NCI-H82 treated with DMSO at 0.1 percent for 48 hours (cell line): ENCODE measurements around the gene CENPF.
"Not testable (repeated sequence)": the region's sequence is repeated elsewhere in the genome, so short reads cannot be mapped to it uniquely, and the experiment has no call there.

ENCODE experiments used
- DNase-seq: peaks from one replicate; lab custom pipeline; 2025; ENCODE audit not compliant: unreplicated experiment; lab: John Stamatoyannopoulos, UW

The CENPF gene, protein sequence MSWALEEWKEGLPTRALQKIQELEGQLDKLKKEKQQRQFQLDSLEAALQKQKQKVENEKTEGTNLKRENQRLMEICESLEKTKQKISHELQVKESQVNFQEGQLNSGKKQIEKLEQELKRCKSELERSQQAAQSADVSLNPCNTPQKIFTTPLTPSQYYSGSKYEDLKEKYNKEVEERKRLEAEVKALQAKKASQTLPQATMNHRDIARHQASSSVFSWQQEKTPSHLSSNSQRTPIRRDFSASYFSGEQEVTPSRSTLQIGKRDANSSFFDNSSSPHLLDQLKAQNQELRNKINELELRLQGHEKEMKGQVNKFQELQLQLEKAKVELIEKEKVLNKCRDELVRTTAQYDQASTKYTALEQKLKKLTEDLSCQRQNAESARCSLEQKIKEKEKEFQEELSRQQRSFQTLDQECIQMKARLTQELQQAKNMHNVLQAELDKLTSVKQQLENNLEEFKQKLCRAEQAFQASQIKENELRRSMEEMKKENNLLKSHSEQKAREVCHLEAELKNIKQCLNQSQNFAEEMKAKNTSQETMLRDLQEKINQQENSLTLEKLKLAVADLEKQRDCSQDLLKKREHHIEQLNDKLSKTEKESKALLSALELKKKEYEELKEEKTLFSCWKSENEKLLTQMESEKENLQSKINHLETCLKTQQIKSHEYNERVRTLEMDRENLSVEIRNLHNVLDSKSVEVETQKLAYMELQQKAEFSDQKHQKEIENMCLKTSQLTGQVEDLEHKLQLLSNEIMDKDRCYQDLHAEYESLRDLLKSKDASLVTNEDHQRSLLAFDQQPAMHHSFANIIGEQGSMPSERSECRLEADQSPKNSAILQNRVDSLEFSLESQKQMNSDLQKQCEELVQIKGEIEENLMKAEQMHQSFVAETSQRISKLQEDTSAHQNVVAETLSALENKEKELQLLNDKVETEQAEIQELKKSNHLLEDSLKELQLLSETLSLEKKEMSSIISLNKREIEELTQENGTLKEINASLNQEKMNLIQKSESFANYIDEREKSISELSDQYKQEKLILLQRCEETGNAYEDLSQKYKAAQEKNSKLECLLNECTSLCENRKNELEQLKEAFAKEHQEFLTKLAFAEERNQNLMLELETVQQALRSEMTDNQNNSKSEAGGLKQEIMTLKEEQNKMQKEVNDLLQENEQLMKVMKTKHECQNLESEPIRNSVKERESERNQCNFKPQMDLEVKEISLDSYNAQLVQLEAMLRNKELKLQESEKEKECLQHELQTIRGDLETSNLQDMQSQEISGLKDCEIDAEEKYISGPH (N-terminal part only)

DNA sequence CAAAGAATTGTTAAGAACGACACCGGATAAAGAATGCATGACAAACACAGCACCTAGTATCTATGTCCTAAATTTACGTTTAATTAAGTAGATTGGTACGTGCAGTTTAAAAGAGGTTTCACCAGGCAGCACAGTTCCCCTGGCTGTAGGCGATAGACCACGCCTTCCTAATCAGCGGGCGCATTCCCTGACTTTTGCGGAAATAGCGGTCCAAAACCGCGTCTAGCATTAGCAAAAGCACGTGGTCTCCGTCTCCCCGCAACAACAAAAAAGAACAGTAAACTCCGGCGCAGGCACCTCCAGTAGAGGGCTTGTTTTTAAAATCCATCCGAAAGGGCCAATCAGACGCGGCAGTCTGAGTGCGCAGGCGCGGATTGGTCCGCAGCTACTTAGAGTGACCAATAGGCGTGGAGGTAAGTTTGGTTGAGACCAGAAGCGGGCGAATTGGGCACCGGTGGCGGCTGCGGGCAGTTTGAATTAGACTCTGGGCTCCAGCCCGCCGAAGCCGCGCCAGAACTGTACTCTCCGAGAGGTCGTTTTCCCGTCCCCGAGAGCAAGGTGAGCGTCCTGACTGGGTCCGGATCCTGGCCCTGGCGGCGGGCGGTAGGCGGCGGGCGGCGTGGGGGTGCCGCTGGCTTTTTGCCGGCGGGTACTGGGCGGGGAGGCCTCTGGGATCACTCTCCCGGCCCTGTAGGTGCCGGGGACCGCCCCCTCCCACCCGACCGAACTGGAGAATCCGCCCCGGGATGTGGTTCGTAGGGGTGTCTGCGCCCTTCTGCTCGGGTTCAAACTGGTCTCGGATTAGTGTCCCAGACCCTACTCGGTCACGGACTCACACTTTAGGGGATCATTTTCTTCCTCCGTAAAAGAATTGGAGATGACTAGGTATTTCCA is at the start of gene CENPF:
Gene CENPF (plus strand): TSS at position 432 of the 894 bp plus-strand sequence. CDS start 10,560 bp downstream, outside the sequence.
- peak; percentile 100 for DNase-seq

DNA sequence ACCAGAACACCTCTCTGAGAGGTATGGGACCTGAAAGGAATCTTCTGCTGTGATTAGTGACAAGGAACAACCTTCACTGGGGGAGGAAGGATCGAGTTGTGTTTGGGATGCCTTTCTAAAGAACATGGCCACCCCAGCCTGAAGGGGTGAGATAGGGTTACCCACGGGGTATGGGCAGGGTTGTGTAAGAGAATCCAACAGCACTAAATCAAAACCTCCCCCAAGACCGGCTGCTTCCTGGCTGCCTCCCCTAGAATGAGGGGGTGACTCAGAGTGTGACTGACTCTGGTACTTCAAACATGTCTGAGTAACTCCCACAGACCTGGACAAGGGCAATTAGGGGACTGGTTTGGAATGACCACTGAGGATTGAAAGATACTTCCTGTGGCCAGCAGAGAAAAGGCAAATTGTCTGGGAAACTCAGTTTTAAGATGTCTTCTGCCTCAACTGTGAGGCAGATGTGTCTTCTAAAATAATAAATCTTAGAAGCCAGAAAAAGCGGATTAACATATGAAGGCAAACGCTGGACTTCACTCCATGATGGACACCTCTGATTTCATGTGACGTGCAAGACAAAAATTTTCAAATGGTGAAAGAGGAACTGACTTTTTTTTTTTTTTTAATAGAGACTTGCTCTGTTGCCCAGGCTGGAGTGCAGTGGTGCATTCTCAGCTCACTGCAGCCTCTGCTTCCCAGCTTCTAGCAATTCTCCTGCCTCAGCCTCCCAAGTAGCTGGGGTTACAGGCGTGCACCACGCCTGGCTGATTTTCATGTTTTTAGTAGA is 44.9 kb upstream of the CENPF start:
- DNase-seq: no peak

DNA sequence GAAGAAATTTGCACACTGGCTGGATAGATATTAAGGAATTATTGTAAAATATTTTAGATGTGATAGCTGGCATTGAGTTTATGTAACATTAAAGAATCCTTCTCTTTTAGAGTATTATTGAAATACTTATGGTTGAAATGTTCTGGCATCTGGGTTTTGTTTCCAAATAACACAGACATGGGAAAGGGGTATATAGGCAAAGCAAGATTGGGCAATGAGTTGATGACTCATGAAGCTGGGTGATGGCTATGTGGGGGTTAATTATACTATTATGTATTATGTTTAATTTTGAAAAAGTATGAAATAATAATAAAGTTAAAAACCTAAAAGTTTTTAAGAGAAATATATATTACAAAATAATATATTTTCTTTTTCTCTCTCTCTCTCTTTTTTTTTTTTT is 39.1 kb upstream of the CENPF start:
- DNase-seq: no peak

DNA sequence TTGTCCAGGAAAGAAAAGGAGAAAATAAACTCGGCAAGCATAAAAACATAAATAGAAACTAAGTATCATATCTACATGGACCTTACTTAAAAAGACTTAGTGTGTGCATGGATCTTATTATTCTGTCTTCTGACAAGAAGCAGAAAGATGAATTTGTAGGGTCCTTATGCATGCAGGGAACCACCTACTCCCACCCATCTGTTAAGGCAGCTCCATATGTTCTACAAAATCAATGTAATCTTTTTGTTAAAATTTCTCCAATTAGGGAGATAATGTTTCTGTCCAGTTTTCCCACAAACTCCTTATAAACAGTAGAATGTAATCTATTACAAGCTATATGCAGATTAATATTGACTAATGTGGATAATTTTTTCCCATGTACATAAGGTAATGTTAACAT is 37.7 kb upstream of the CENPF start:
- no peak for DNase-seq

DNA sequence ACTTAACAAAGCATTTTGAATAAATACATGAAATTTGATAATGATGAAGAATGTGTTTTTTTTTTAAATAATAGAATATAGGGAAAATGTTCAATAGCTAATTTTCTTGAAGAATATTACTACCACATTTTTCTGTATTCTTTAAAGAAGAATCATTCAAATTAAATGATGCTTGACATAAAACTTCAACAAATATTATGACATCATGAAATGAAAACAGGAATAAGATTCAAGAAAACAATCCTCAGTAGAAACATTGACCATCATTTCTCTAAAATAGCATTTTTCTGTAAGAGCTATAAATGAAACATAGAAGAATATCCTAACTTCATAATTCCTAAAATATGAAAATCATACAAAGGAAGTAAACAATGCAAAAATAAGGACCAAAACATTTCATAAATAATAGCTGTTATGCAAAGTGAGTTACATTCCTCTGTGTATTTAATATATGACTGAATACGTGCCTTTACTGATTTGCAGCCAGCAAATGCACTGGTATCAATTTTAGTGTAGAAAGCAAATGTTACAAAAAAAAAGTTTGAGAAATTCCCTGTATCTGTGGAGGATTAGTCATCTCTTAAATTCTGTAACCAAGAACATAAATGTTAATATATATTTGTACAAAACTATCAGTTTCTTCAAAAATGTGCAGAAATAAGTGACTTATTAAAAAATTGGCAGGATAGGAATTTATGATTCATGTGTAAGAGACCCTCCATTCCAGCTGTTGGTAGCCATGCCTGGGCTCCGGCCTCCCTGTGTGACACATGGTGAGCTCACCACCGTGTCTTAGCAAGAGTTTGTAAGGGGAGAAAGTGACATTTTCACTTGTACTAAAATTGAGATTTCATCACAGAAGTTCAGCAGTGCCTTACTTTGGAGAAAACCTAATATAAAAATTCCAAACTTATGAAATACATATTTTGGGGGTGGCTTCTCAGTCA is 36.6 kb upstream of the CENPF start:
- no peak for DNase-seq

DNA sequence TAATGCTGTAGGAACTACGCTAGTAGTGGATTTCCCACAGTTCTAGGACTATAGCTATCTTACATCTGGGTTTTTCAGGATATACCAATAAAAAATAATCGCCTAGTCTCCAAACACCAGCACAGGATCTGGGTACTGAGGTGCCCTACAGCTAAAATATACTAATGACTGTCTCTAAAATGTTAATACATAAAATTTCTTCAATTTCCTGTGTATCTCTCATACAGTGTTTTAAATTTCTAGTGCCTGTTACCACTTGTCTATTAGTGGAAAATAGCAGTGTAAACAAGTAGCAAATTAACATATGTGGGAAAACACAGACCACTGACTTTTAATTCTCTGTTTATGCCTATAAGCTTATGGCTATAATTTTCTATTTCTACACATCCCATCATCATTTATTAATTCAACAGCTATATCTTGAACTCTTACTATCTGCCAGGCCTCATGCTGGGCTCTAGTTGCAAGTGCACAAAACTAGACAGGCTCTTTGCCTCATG is 35.5 kb upstream of the CENPF start:
- DNase-seq: no peak

DNA sequence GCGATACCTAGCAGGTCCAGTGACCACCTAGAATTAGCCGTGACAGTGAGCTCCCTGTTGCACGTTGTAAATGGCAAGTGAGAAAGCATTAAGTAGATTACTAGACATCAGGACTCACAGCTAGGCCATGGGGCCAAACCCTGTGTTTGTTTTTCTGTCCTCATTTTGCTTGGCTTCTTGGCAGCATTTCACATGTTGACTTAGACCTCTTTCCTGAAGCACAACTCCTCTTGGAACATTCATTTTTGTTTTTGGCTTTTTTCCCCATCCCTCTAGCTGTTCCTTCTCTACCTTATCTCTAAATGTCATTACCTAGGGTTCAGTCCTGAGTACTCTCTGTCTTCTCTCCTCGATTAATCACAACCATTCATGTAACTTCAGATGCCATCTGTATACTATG is 34.7 kb upstream of the CENPF start:
- DNase-seq: no peak

DNA sequence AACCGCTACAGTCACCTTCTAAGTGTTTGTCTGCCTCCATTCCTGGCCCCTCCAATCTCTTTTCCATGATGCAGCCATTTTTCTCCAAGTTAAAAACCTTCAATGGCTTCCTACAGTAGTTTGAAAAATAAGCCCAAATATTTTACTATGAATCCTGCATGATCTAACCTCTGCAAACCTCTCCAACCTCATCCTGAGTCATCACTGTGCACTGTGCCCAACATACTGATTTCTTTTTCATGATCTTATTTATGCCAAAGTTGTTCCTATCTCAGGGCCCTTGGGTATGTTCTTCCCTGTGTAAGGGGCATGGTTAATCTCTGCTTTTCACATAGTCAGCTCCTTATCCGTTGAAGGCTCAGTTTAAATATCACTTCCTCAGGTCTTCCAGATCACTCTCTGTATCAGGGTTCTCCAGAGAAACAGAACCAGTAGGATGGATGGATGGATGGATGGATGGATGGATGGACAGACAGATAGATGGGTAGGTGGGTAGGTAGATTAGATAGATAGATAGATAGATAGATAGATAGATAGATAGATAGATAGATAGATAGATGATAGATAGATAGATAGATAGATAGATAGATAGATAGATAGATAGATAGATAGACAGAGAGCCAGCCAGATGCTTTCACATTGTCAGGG is 33.5 kb upstream of the CENPF start:
- no peak for DNase-seq

DNA sequence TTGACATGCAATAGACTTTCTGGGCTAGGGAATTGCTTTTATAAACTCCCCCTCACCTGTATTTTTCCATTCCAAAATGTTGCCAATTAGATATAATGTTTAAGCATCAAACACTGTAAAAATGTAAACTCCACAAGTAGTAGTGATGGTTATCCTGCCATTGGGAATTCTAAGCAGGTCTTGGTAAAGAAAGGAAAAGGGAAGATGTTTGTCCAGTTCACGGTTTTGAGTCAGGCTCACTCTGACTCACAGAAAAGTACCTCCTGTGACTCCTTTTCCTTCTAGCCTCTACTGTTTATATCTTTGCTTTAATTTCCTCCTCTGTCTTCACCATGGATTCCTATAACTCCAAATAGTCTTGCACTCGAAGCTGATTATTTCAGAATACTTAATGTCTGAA is 32.6 kb upstream of the CENPF start:
- DNase-seq: no peak

DNA sequence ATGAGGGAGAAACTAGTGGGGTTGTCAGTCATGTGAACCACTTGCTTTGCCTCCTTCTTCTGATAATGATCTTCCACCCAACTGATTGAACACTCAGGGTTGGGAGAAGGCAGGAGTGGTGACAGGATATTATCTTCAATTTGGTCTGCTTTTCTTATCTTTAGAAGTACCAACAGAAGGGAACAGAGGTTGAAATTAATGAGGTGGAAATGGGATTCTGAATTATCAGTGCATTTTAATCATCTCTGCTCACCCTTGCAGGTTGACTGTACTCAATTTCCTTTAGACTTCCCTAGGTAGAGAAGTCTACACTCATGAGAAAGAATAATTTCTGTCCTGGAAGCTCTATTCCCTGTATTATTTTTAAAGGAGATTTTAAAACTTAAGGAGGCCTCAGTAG is 31.7 kb upstream of the CENPF start:
- DNase-seq: no peak

DNA sequence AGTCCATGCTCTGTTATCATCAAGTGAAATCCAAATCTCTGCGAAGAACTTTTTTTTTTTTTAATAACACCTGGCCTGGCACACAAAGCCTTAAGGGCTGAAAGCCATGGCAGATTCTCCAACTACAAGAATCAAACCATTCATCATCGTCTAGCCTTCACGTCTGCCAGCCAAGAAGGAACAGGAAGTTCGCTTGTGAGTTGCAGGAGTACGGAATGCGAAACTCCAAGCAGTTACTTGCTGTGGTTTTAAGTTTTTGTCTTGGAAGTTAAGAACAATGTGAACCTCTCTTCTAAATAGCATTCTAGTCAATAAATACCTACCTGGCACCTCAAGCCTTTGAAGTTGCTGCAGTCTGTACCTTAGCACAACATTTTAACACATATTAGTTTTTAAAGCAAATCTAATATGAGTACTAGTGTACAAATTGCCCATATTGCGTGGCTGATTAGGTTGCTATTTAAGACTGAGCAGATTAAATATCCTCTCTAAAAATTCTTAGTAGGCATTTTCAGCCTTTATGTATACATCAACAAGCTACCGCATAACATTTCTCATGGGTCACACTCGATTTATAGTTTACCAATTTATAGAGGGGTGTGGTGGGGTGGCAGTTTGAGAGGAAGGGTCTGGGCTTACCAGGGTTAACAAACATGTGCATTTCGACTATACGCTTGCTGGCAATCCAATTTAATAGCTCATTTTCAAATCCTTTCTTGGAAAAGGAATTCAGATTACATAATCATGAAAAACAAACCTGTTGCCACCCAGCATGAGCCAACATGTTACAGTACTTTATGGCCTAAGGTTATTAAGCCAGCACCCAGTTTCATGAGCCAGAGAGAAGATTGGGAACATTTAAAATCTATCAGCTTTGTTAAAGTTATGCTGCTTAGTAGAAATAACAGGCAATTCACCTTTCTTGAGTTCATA is 29.3 kb upstream of the CENPF start:
- DNase-seq: peak; percentile 21

DNA sequence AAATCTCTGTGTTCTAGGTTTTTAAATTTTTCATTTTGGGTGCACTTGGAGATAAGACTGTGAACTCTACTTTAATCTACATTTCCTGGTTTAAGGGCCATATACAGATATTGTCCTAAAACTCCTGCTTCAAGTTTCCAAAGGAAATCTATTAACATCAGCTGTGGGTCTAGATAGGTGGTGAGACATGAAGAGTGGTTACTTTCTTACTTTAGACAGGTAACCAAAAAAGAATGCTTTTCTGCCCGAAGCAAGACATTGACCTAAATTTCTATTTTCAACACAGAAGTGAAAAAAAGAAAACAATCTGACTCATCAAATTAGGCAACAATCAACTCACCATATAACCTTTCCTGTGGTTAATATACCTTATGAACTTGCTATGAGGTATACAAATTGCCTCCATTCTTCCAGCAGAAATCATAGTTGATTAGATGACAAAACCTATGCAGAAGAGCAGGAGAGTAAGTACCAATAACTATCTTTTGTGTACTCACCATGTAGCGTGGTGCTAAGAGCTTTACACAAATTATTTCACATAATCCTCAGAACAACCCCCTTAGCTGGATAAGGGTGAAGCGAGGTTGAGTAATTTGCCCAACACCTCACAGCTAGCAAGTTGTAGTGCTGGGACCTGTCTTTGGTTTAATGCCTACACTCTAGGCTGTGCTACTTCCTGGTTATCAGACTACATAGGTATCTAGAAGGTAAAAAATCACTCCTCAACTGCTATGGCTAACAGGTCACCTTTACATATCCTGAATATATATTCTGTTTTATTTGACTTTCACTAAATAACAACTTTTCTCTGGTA is 28.2 kb upstream of the CENPF start:
- no peak for DNase-seq

DNA sequence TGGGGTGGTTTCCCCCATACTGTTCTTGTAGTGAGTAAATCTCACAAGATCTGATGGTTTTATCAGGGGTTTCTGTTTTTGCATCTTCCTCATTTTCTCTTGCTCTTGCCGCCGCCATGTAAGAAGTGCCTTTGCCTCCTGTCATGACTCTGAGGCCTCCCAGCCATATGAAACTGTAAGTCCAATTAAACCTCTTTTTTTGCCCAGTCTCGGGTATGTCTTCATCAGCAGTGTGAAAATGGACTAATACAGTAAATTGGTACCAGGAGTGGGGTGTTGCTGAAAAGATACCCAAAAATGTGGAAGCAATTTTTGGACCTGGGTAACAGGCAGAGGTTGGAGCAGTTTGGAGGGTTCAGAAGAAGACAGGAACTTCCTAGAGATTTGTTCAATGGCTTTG is 26.9 kb upstream of the CENPF start:
- DNase-seq: not testable (repeated sequence)

DNA sequence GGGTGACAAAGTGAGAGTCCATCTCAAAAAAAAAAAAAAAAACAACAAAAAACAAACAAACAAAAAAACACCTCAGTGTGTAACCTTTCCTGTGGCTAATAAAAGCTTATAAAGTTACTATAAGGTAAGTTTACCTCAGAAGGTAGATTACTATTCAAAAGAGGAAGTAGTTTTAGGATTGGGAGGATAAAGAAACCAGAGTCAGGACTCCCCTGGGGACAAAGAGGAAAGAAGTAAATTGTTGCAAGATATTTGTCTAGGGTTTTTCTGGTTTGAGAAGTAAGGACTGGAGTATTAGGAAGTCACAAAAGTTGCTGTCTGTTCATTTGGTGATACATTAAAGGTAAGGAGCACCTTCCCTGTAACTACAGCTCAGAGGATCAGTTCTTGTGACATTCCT is 23.8 kb upstream of the CENPF start:
- no peak for DNase-seq

DNA sequence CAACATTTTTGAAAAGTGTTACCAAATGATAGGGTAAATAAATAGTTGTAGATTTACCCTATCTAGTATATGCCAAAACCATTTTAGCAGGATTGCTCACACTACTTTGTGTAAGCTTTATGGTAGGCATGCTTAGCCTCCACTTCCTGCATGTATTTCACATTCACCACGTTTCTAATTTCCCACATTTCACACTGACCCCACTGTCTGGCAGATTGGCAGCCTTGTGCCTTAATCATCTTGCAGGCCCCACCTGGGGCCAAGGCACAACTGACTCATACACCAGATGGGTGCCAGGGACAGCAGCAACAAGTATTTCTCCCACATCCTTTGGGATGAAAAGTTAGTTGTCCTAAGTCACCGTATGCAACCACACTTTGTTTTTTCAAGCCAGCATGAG is 21.2 kb upstream of the CENPF start:
- no peak for DNase-seq
